Spleen (tissue), 13 donors: ENCODE measurements around the gene HSPA2. TPM values are rescaled to one million over a fixed set of nuclear protein-coding genes. Genes with fewer than 3 reads are reported as not detected.
A peak's percentile ranks its signal among the peaks of the same experiment; 100 is the strongest.

ENCODE experiments used
- DNase-seq: peaks from one replicate; pipeline ENCODE4 v3.0.0-alpha.2; 2020
- H3K27ac ChIP-seq, 8 donors: fragments of 200-600 bp; sonication (generic) in 7 of 8; 1 replicate in 4 of 8; 2 replicates in 4 of 8; pipeline versions ENCODE4 v1.5.0 to v1.8.0; 2016 to 2021; ENCODE audit warnings: inconsistent platforms in 4 of 8, mild to moderate bottlenecking in 4 of 8, moderate library complexity in 1 of 8
- H3K27me3 ChIP-seq, 7 donors: fragments of 200-600 bp; sonication (generic) in 6 of 7; replicated peaks in 1 of 7; 1 replicate in 4 of 7; 2 replicates in 3 of 7; pipeline versions ENCODE4 v1.5.0 to v1.8.0; 2016 to 2021; ENCODE audit warnings: inconsistent platforms in 3 of 7, mild to moderate bottlenecking in 1 of 7
- H3K36me3 ChIP-seq, 6 donors: fragments of 200-600 bp; sonication (generic) in 5 of 6; 1 replicate in 4 of 6; 2 replicates in 2 of 6; pipeline versions ENCODE4 v1.5.0 to v1.8.0; 2016 to 2021; ENCODE audit warnings: inconsistent platforms in 2 of 6
- H3K4me1 ChIP-seq, 6 donors: fragments of 200-600 bp; sonication (generic) in 5 of 6; 1 replicate in 3 of 6; 2 replicates in 3 of 6; pipeline versions ENCODE4 v1.5.0 to v1.8.0; 2016 to 2021; ENCODE audit warnings: inconsistent platforms in 3 of 6
- H3K4me3 ChIP-seq, 8 donors: fragments of 200-600 bp; sonication (generic) in 7 of 8; 1 replicate in 4 of 8; 2 replicates in 4 of 8; pipeline versions ENCODE4 v1.5.0 to v1.8.0; 2016 to 2021; ENCODE audit warnings: inconsistent platforms in 4 of 8, mild to moderate bottlenecking in 4 of 8, moderate library complexity in 2 of 8
- H3K9me3 ChIP-seq, 8 donors: fragments of 200-600 bp; sonication (generic) in 7 of 8; 1 replicate in 4 of 8; 2 replicates in 4 of 8; pipeline versions ENCODE4 v1.5.0 to v1.8.0; 2016 to 2021; ENCODE audit warnings: inconsistent platforms in 4 of 8
- CTCF ChIP-seq, 11 experiments: fragments of 200-600 bp in 7 of 11; fragments of 450-650 bp in 4 of 11; sonication (generic) in 4 of 11; IDR thresholded peaks in 8 of 11; conservative IDR thresholded peaks in 3 of 11; 1 replicate in 7 of 11; 2 replicates in 4 of 11; pipeline versions ENCODE4 v1.4.0 to v1.8.0; 2016 to 2021; ENCODE audit warnings: antibody characterized with exemption in 11 of 11, inconsistent platforms in 4 of 11, mild to moderate bottlenecking in 1 of 11
- POLR2A ChIP-seq, 3 donors: fragments of 450-650 bp; IDR thresholded peaks; one replicate each; pipeline ENCODE4 v1.5.1; 2017; ENCODE audit warnings: antibody characterized with exemption in 3 of 3, mild to moderate bottlenecking in 1 of 3
- POLR2AphosphoS5 ChIP-seq, 3 donors: sonication (generic); formaldehyde crosslinking; IDR thresholded peaks; one replicate each; pipeline ENCODE4 v1.5.1; 2017; ENCODE audit warnings: antibody characterized with exemption in 3 of 3
- WGBS, 5 donors: extraction: QIAGEN DNeasy Blood & Tissue Kit in 3 of 5; methylation state at CpG; one replicate each; pipeline versions ENCODE4 v1.1.5 to v1.1.7; 2013 to 2018; 5-methylcytosine and 5-hydroxymethylcytosine counted together
- intact Hi-C: fragments of 100-400 bp; cut with DNase I; formaldehyde crosslinking; loops from one replicate; pipeline ENCODE4 v1.15.0; 2023; ENCODE audit warnings: low total_unique reads
- long read RNA-seq, 2 donors: transcript quantifications; one replicate each; lab custom pipeline, GENCODE V29; 2026
- polyA plus RNA-seq, 3 donors: library from polyadenylated mRNA; stranded (reverse); fragments of 200-250 nt; gene quantifications; one replicate each; pipeline ENCODE4 v1.2.1, GENCODE V29; 2013
- total RNA-seq, 7 donors: library from RNA; depleted of rRNA in 3 of 7; stranded (reverse); fragments of >200 nt in 3 of 7; fragmentation: NEBNext Ultra II Directional in 4 of 7; extraction: Animal tissue kit (Norgen Biotek cat#: 25700) in 4 of 7; gene quantifications; one replicate each; pipeline versions ENCODE4 v1.1.0 to v1.2.1, GENCODE V29; 2016 to 2021
- donor health status: healthy with polysubstance abuse.
- donor health status: DM: no; HTN: no; CAD: no; lungs with moderate emphysema.
- donor health status: DM: no; HTN: no; CAD: no.
- donor health status: Bipolar disorder and iron deficiency.
- donor health status: healthy.
- donor health status: DM: no; HTN: no; CAD: no.
- donor health status: DM: yes; HTN: yes; CAD: no.

The HSPA2 gene
- 10 to 100 TPM; 15.2 to 53.8 (median 31.4) TPM for total RNA-seq
- 10 to 100 TPM in 1 of 3 donors, 1 to 10 TPM in 2; 3.9 to 10.8 (median 6.0) TPM for polyA plus RNA-seq
- long read RNA-seq, donor 1, transcript HSPA2-201 (1 exons, 2,767 nt): major isoform, 13 of 13 reads
- long read RNA-seq, donor 1, partial matches to known transcripts: 0 of 13 reads
- long read RNA-seq, donor 1, other reads (novel, unspliced or antisense): 0 of 13 reads
- long read RNA-seq, donor 2, transcript HSPA2-201 (1 exons, 2,767 nt): major isoform, 8 of 8 reads
- long read RNA-seq, donor 2, partial matches to known transcripts: 0 of 8 reads
- long read RNA-seq, donor 2, other reads (novel, unspliced or antisense): 0 of 8 reads

- peaks cover 0 to 32% (median 13%) of the 10 kb centered on the region in 7 donors for H3K27me3 ChIP-seq
- H3K9me3 ChIP-seq: peaks cover 0 to 14% (median 7%) of the 10 kb centered on the region in 8 donors
- 9 to 18% (median 11%) methylated on average over 50 to 79 of the region's 79 CpGs for WGBS, 5 donors
- peak within 1 kb of the TSS; percentile 48 to 89 (median 68) for H3K4me3 ChIP-seq
- no peaks in the 10 kb centered on the region for H3K36me3 ChIP-seq
- TF ChIP-seq POLR2AphosphoS5 (IDR thresholded peaks at IDR 0.05) (peak; percentile 93 to 97 (median 94)), POLR2A (IDR thresholded peaks at IDR 0.05) (peak; percentile 34 to 78 (median 57)), CTCF (IDR thresholded peaks at IDR 0.05 in 8 of 11, conservative IDR thresholded peaks at IDR 0.05 in 3 of 11) (peak; percentile 82 to 96 (median 92))
- peaks cover 6 to 42% (median 28%) of the 10 kb centered on the region in 6 donors for H3K4me1 ChIP-seq
- peak within 1 kb of the TSS in 7 of 8 donors; percentile 65 to 85 (median 80) for H3K27ac ChIP-seq
- intact Hi-C loops: loop anchor here (10.0 kb wide), 1 partner anchor 84 kb away; no protein-coding TSS in a partner anchor
- peak; percentile 99 for DNase-seq
Measured at GRCh38 chr14:64540208-64541202, at the start of gene HSPA2. TSS of gene HSPA2 (plus strand) at chr14:64540741. CDS start at chr14:64540850, 109 bp downstream.

GRCh38 chr14:64491637-64492036 is 48.9 kb upstream of the HSPA2 start:
- 79 to 90% (median 83%) methylated on average over 2 of the region's 2 CpGs for WGBS, 5 donors
- intact Hi-C loops: no loop called here

GRCh38 chr14:64493455-64493854 is 47.1 kb upstream of the HSPA2 start:
- intact Hi-C loops: no loop called here
- Histone ChIP-seq H3K4me3 (no peak overlapping the region), H3K27me3 (no peaks in the 10 kb centered on the region), H3K36me3 (peaks cover 0 to 79% (median 15%) of the 10 kb centered on the region in 6 donors), H3K27ac (no peak overlapping the region), H3K4me1 (peaks cover 0 to 38% (median 5%) of the 10 kb centered on the region in 6 donors), H3K9me3 (no peaks in the 10 kb centered on the region)
- 89 to 97% (median 94%) methylated on average over 3 of the region's 3 CpGs for WGBS, 5 donors
- no peak for DNase-seq
- TF ChIP-seq CTCF (IDR thresholded peaks at IDR 0.05 in 8 of 11, conservative IDR thresholded peaks at IDR 0.05 in 3 of 11) (no peak), POLR2A (IDR thresholded peaks at IDR 0.05) (no peak), POLR2AphosphoS5 (IDR thresholded peaks at IDR 0.05) (no peak)

More at GRCh38 chr14:64491637-64492036, 48.9 kb upstream of the HSPA2 start:
- Histone ChIP-seq H3K4me1 (peaks cover 0 to 28% (median under 1%) of the 10 kb centered on the region in 6 donors), H3K27ac (no peak overlapping the region), H3K27me3 (no peaks in the 10 kb centered on the region), H3K4me3 (no peak overlapping the region), H3K36me3 (peaks cover 0 to 86% (median 27%) of the 10 kb centered on the region in 6 donors), H3K9me3 (no peaks in the 10 kb centered on the region)
- no peak for DNase-seq
- TF ChIP-seq POLR2A (IDR thresholded peaks at IDR 0.05): no peak
- TF ChIP-seq CTCF (IDR thresholded peaks at IDR 0.05 in 8 of 11, conservative IDR thresholded peaks at IDR 0.05 in 3 of 11): no peak
- no peak for TF ChIP-seq POLR2AphosphoS5 (IDR thresholded peaks at IDR 0.05)
